ENCODE measurements around the gene ANKS1B.
"Not testable (repeated sequence)": the region's sequence is repeated elsewhere in the genome, so short reads cannot be mapped to it uniquely, and the experiment has no call there.

The ANKS1B gene

GRCh38 chr12:99870085-99870484, 114.7 kb downstream of the ANKS1B start:
- no peak for DNase-seq (ENCODE audit: low spot score)

- DNase-seq (ENCODE audit: low spot score) = no peak
Observed at GRCh38 chr12:99861731-99862130, 123.0 kb downstream of the ANKS1B start.

- DNase-seq (ENCODE audit: low spot score) = no peak
Observed at GRCh38 chr12:99859126-99859525, 125.6 kb downstream of the ANKS1B start.

GRCh38 chr12:99852666-99853065, 132.1 kb downstream of the ANKS1B start:
- no peak for DNase-seq (ENCODE audit: low spot score)

GRCh38 chr12:99847936-99848335, 136.8 kb downstream of the ANKS1B start:
- no peak for DNase-seq (ENCODE audit: low spot score)

- no peak for DNase-seq (ENCODE audit: low spot score)
Observed at GRCh38 chr12:99834710-99835109, 150.0 kb downstream of the ANKS1B start.

GRCh38 chr12:99833397-99833796, 151.3 kb downstream of the ANKS1B start:
- no peak for DNase-seq (ENCODE audit: low spot score)

GRCh38 chr12:99824900-99825542, 159.7 kb downstream of the ANKS1B start:
- no peak for DNase-seq (ENCODE audit: low spot score)

- no peak for DNase-seq (ENCODE audit: low spot score)
Observed at GRCh38 chr12:99822273-99822672, 162.5 kb downstream of the ANKS1B start.

- DNase-seq (ENCODE audit: low spot score) = peak; percentile 10
Observed at GRCh38 chr12:99810718-99811593, 173.8 kb downstream of the ANKS1B start.

GRCh38 chr12:99809909-99810308, 174.8 kb downstream of the ANKS1B start:
- DNase-seq (ENCODE audit: low spot score) = no peak

GRCh38 chr12:99806304-99806703, 178.4 kb downstream of the ANKS1B start:
- DNase-seq (ENCODE audit: low spot score) = no peak

- no peak for DNase-seq (ENCODE audit: low spot score)
Observed at GRCh38 chr12:99804715-99805114, 180.0 kb downstream of the ANKS1B start.

- DNase-seq (ENCODE audit: low spot score) = no peak
Observed at GRCh38 chr12:99800605-99801004, 184.1 kb downstream of the ANKS1B start.

GRCh38 chr12:99797931-99798330, 186.8 kb downstream of the ANKS1B start:
- DNase-seq (ENCODE audit: low spot score) = not testable (repeated sequence)

GRCh38 chr12:99783421-99783820, 201.3 kb downstream of the ANKS1B start:
- no peak for DNase-seq (ENCODE audit: low spot score)

- no peak for DNase-seq (ENCODE audit: low spot score)
Observed at GRCh38 chr12:99772274-99772673, 212.5 kb downstream of the ANKS1B start.

- no peak for DNase-seq (ENCODE audit: low spot score)
Observed at GRCh38 chr12:99771659-99772058, 213.1 kb downstream of the ANKS1B start.

- no peak for DNase-seq (ENCODE audit: low spot score)
Observed at GRCh38 chr12:99769396-99769980, 215.2 kb downstream of the ANKS1B start.

GRCh38 chr12:99768758-99769157, 216.0 kb downstream of the ANKS1B start:
- no peak for DNase-seq (ENCODE audit: low spot score)

- peak; percentile 17 for DNase-seq (ENCODE audit: low spot score)
Observed at GRCh38 chr12:99767809-99768208, 216.9 kb downstream of the ANKS1B start.

- DNase-seq (ENCODE audit: low spot score) = no peak
Observed at GRCh38 chr12:99766408-99766807, 218.3 kb downstream of the ANKS1B start.

GRCh38 chr12:99765469-99766114, 219.1 kb downstream of the ANKS1B start:
- no peak for DNase-seq (ENCODE audit: low spot score)
